Skeletal muscle tissue (tissue), 4 donors: Measurements from ENCODE around the gene ADAMTS10. TPM values are rescaled to one million over a fixed set of nuclear protein-coding genes. Genes with fewer than 3 reads are reported as not detected.
"Not testable (repeated sequence)": the region's sequence is repeated elsewhere in the genome, so short reads cannot be mapped to it uniquely, and the experiment has no call there.

Source experiments
- H3K27ac ChIP-seq: one replicate; pipeline ENCODE4 v1.7.0; 2013; ENCODE audit warnings: mild to moderate bottlenecking, low read depth, low read length, inconsistent platforms
- H3K27me3 ChIP-seq, 3 donors: one replicate each; pipeline ENCODE4 v1.7.0; 2013; ENCODE audit warnings: low read length in 3 of 3; ENCODE audit not compliant: control insufficient read depth in 3 of 3, insufficient read depth in 3 of 3
- H3K36me3 ChIP-seq, 3 donors: one replicate each; pipeline ENCODE4 v1.7.0; 2013; ENCODE audit warnings: low read length in 3 of 3; ENCODE audit not compliant: control insufficient read depth in 3 of 3, insufficient read depth in 3 of 3
- H3K4me1 ChIP-seq, 3 donors: one replicate each; pipeline ENCODE4 v1.7.0; 2013; ENCODE audit warnings: low read length in 3 of 3, mild to moderate bottlenecking in 3 of 3; ENCODE audit not compliant: control insufficient read depth in 3 of 3, insufficient read depth in 3 of 3
- H3K4me3 ChIP-seq, 3 donors: one replicate each; pipeline ENCODE4 v1.7.0; 2013; ENCODE audit warnings: low read length in 3 of 3
- H3K9ac ChIP-seq, 3 donors: one replicate each; pipeline ENCODE4 v1.7.0; 2013; ENCODE audit warnings: low read length in 3 of 3, mild to moderate bottlenecking in 3 of 3, moderate library complexity in 2 of 3, low read depth in 1 of 3
- H3K9me3 ChIP-seq, 3 donors: one replicate each; pipeline ENCODE4 v1.7.0; 2013; ENCODE audit warnings: low read length in 3 of 3; ENCODE audit not compliant: control insufficient read depth in 3 of 3
- total RNA-seq: library from RNA; depleted of rRNA; stranded (reverse); fragments of >200 nt; gene quantifications from one replicate; pipeline ENCODE4 v1.2.3, GENCODE V29; 2014
- donor health status: Osteomylitis.

ADAMTS10 gene
- total RNA-seq, 1 donor from 2014 or later: 18.8 TPM

GRCh38 chr19:8569066-8569771 lies 41.3 kb downstream of the ADAMTS10 start:
- H3K4me1 ChIP-seq: peaks cover 0 to 3% (median 0%) of the 10 kb centered on the region in 3 donors
- peaks cover 0 to 2% (median 0%) of the 10 kb centered on the region in 3 donors for H3K9me3 ChIP-seq
- H3K27me3 ChIP-seq: no peaks in the 10 kb centered on the region
- no peak overlapping the region for H3K4me3 ChIP-seq
- H3K9ac ChIP-seq: no peak overlapping the region
- H3K27ac ChIP-seq: no peak overlapping the region
- no peaks in the 10 kb centered on the region for H3K36me3 ChIP-seq

GRCh38 chr19:8567522-8568172 lies 42.9 kb downstream of the ADAMTS10 start:
- Histone ChIP-seq H3K27ac (no peak overlapping the region), H3K4me3 (no peak overlapping the region), H3K9ac (no peak overlapping the region), H3K4me1 (peaks cover 0 to 3% (median 0%) of the 10 kb centered on the region in 3 donors), H3K36me3 (no peaks in the 10 kb centered on the region), H3K9me3 (peaks cover 0 to 2% (median 0%) of the 10 kb centered on the region in 3 donors), H3K27me3 (no peaks in the 10 kb centered on the region)

DNA sequence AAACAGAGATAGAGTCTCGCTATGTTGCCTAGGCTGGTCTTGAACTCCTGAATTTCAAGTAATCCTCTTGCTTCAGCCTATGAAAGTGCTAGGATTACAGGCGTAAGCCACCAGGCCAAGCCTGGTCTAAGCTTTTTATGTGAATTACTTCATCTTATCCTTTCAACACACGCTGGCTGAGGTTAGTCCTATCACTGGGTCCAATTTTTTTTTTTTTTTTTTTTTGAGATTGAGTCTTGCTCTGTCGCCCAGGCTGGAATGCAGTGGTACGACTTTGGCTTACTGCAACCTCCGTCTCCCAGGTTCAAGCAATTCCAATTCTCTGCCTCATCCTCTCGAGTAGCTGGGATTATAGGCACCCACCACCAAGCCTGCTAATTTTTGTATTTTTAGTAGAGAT lies 43.7 kb downstream of the ADAMTS10 start:
- Histone ChIP-seq H3K27me3 (no peaks in the 10 kb centered on the region), H3K36me3 (no peaks in the 10 kb centered on the region), H3K27ac (no peak overlapping the region), H3K4me1 (peaks cover 0 to 3% (median 0%) of the 10 kb centered on the region in 3 donors), H3K4me3 (no peak overlapping the region), H3K9me3 (peaks cover 0 to 2% (median 0%) of the 10 kb centered on the region in 3 donors), H3K9ac (no peak overlapping the region)

DNA sequence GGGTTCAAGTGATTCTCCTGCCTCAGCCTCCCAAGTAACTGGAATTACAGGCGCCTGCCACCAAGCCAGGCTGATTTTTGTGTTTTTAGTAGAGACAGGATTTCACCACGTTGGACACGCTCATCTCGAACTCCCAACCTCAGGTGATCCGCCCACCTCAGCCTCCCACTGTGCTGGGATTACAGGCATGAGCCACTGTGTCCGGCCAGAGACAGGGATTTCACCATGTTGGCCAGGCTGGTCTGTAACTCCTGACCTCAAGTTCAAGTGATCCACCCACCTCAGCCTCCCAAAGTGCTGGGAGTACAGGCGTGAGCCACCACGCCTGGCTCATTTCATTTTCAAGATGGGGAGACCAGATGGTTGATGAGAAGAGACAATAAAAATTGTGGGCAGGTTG lies 45.6 kb downstream of the ADAMTS10 start:
- not testable (repeated sequence) for H3K27ac ChIP-seq, H3K27me3 ChIP-seq, H3K9me3 ChIP-seq, H3K9ac ChIP-seq, H3K36me3 ChIP-seq, H3K4me3 ChIP-seq, H3K4me1 ChIP-seq

DNA sequence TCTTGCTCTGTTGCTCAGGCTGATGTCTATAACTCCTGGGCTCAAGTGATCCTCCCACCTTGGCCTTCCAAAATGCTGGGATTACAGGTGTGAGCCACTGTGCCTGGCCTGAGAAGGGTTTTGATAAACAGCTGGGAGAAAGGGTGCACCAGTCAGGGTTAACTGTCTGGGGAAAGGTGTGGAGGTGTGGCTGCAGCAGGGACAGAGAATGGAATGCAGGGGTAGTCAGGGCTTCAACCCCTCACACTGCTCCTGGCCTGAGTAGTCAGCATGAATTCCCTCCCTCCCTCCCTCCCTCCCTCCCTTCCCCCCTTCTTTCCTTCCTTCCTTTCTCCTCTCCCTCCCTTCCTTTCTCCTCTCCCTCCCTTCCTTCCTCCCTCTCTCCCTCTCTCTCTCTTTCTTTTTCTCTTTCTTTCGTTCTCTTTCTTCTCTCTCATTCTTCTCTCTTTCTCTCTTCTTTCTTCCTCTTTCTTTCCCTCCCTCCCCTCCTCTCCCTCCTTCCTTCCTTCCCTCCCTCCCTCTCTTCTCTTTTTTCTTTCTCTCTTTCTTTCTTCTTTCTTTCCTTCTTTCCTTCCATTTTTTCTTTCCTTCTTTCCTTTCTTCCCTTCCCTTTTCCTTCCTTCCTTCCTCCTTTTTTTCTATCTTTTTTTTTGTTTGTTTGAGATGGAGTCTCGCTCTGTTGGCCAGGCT lies 49.3 kb downstream of the ADAMTS10 start:
- H3K27me3 ChIP-seq: no peaks in the 10 kb centered on the region
- H3K4me1 ChIP-seq: no peaks in the 10 kb centered on the region
- H3K27ac ChIP-seq: no peak overlapping the region
- no peak overlapping the region for H3K9ac ChIP-seq
- H3K9me3 ChIP-seq: no peaks in the 10 kb centered on the region
- H3K4me3 ChIP-seq: no peak overlapping the region
- no peaks in the 10 kb centered on the region for H3K36me3 ChIP-seq

DNA sequence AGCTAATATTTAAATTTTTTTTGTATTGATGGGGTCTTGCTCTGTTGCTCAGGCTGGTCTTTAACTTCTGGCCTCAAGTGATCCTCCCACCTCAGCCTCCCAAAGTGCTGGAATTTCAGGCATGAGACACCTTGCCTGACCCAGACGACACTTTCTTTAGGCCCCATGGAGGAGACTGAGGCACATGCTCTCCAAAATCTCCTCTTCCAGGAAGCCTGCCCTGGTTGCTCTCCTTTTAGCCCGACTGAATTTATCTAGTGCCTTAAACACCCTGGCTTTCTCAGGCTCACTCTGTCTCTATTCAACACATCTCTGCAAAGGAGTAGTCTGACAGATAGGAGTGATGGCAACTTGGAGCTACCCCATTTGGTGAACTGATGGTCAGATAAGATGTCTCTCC lies 52.2 kb downstream of the ADAMTS10 start:
- Histone ChIP-seq H3K9ac (no peak overlapping the region), H3K4me1 (no peaks in the 10 kb centered on the region), H3K27ac (no peak overlapping the region), H3K4me3 (no peak overlapping the region), H3K36me3 (no peaks in the 10 kb centered on the region), H3K27me3 (peaks cover 0 to under 1% (median 0%) of the 10 kb centered on the region in 3 donors), H3K9me3 (no peaks in the 10 kb centered on the region)

- Histone ChIP-seq H3K4me3 (no peak overlapping the region), H3K36me3 (no peaks in the 10 kb centered on the region), H3K27ac (no peak overlapping the region), H3K9me3 (no peaks in the 10 kb centered on the region), H3K9ac (no peak overlapping the region), H3K4me1 (no peaks in the 10 kb centered on the region), H3K27me3 (peaks cover 0 to 5% (median 0%) of the 10 kb centered on the region in 3 donors)
Observed at GRCh38 chr19:8557642-8558238, 52.8 kb downstream of the ADAMTS10 start.

GRCh38 chr19:8553729-8554128 lies 56.8 kb downstream of the ADAMTS10 start:
- H3K4me3 ChIP-seq, H3K36me3 ChIP-seq: not testable (repeated sequence)

GRCh38 chr19:8552810-8553209 lies 57.7 kb downstream of the ADAMTS10 start:
- H3K27me3 ChIP-seq: peaks cover 0 to 5% (median 0%) of the 10 kb centered on the region in 3 donors
- no peaks in the 10 kb centered on the region for H3K36me3 ChIP-seq
- H3K9ac ChIP-seq: no peak overlapping the region
- H3K4me3 ChIP-seq: no peak overlapping the region
- H3K9me3 ChIP-seq: no peaks in the 10 kb centered on the region
- H3K27ac ChIP-seq: no peak overlapping the region
- no peaks in the 10 kb centered on the region for H3K4me1 ChIP-seq

More at GRCh38 chr19:8553729-8554128, 56.8 kb downstream of the ADAMTS10 start:
- H3K27ac ChIP-seq, H3K27me3 ChIP-seq, H3K9ac ChIP-seq, H3K4me1 ChIP-seq, H3K9me3 ChIP-seq: not testable (repeated sequence)
